GM19395 (cell line): Measurements from ENCODE around the gene DLGAP5.
A peak's percentile ranks its signal among the peaks of the same experiment; 100 is the strongest.

Source experiments
- ATAC-seq: cut with Tn5 transposase; IDR thresholded peaks from one replicate; pipeline ENCODE4 v1.9.1; 2021; ENCODE audit warnings: mild to moderate bottlenecking, moderate library complexity; ENCODE audit not compliant: unreplicated experiment

The DLGAP5 gene

DNA sequence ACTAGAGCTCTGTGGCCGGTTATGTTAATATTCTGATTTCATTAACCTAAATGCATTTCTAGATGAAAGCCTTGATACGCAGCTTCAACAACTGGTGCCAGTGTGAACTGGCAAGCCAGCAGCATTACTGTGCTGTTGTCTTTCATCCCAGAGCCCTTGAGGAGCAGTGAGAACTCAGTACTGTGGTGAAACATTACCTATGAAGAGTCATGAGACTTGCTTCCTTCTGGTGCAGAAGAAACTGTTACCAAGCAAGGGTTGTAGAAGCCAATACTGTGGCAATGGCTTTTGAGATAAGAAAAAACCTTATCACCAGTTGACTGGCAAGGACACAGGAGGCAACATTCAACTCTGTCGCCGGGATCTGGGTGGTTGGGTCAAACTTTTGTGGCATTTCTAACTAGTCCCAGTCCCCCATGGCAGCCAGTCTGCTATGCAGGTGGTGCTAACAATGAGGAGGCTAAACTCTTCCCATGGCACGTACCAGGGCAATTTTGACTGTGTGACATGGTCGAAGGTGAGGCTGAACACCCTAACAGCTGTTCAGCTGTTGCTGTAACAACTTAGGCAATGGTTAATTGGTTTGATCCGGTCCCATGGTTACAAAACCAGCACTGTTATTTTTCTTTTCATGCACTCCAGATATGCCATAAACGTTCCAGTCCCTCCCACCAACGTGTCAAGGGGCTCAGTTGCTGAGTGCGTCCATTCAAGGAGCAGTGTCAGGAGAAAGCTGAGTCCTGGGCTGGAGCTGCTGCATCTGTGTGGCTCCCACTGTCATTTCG, 74.9 kb downstream of the DLGAP5 start:
- ATAC-seq = no peak

DNA sequence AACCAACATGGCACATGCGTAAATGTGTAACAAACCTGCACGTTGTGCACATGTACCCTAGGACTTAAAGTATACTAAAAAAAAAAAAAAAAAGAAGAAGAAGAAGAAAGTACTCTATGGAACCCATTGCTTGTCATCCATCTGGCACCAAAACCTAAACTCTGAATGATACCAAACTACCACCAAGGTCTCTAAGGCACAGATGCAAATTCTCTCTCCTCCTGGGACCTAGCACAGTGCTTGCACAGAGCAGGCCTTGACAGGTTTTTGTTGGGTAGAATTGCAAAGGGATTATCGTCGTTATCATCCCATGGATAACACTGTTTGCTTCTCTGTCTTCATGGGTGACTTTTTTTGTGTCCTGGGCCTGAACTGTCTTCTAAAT, 75.5 kb downstream of the DLGAP5 start:
- ATAC-seq = no peak

DNA sequence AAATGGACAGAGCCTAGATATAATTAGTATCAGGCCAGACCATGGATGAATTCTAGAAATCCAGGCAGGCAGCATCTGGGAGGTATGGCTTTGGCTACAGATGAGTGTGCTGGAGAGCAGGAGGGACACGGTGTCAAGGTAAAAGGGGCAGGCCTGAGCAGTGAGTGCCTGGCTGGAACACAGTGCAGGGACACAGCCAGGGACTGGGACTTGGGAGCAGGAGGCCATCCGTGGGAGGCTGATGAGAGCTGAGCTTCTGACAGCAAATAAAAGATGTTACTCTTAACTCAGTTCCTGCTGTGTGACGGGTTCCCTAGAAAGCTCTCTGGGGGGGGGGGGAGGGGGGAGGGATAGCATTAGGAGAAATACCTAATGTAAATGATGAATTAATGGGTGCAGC, 75.9 kb downstream of the DLGAP5 start:
- no peak for ATAC-seq

DNA sequence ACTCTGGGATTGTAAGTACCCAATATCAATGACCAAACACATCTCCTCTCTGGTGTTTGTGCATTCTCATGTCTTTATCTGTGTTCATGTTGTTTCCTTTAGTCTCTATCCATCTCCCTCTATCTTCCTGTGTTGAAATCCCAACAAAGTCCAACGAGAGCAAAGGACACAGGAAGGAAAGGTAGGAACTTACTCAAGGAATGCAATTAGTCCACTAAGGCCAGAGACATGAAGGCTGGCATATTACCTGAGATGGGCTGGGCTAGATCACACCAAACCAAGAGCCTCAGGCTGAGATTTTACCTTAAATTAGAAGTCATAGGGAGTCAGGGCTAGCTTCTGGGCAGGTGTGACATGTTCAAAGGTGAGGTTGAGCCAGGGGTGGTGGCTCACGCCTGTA, 76.7 kb downstream of the DLGAP5 start:
- no peak for ATAC-seq

DNA sequence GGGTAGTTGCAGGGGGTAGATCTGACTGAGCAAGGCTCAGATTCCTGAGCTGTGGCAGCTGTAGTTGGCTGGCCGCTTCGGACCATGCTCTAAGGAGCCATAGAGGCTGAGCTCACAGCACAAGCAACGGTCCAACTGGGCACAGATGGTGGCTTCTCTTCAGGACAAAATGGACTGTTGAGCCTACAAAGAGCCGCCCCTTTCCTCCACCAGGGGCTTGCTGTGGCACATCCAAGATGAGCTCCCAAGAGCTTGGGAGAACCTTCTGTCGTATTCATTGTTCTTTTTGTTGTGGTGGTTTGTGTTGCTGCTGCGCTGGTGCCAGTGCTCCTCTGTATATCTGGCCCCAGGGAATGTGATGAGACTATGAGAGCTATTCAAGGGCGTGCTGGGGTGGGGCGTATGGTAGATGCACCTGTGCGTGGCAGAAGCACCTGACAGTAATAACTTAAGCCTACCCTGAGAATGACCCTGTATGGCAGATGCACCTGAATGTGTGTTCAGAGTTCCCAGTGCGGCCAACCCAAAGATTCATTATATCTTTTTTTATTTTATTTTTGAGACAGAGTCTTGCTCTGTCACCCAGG, 80.2 kb downstream of the DLGAP5 start:
- no peak for ATAC-seq

DNA sequence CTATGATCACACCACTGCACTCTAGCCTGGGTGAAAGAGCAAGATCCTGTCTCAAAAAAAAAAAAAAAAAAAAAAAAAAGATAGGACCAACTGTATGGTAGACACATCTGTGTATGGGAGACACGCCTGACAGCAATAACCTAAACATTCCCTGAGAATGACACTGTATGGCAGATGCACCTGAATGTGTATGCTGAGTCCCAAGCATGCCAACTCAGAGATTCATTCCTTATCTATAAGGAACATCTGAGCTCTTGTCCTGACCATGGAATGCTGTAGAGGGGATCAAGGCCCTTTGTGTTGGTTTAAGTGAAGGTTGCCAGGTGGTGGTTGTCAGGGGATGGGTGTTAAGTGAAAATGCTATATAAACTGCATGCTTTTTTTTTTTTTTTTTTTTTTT, 81.5 kb downstream of the DLGAP5 start:
- ATAC-seq = no peak

DNA sequence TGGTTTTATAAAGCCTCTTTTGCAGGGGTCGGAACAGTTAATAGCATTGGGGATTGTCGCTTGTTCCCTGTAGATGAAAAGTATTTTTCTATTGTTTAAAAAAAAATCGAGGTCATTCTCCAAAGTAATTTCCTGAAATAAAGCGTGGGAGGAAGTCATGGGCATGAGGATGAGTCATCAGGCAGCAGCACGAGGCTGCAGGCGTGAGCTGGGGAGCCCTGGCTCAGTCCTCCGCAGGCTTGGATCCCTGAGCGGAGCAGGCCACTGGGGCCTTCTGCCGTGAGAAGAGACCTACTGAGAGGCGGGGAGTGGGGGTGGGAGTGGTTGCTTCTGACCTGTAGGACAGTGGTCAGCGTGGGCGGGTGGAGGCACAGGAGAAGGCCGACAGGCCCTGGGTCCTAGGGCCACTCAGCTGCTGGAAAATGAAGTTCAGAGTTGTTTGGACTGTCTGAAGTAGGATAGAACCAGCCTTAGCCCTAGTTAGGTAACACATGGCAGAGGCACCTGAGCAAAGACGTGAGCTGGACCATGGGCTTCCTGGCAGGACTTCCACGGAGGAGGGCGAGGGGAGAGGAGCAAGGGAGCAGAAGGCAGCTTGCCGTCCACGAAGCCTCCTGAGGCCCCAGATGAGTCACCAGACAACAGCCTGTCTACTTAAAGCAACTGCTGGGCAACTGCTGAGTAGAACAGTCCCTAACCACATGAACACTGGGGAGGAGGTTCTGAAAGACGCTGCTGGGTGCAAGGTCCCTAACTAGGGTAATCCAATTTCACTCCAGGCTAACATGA, 83.4 kb downstream of the DLGAP5 start:
- ATAC-seq = no peak

DNA sequence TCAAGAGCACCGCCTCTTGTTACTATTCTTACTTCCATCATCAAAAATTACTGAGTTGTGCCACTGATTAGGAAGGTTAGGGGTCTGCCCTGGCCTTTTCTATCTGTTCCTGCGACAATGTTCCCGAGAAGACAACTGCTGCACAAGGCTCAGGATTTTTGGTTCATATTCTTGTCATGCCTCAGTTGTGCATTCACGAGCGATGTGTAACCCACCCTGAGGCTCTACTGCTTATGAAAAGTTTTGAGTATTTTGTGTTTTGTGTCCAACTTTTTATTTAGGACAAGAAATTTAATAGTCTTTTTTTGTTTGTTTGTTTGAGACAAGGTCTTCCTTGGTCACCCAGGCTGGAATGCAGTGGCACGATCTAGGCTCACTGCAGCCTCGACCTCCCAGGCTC, 85.4 kb downstream of the DLGAP5 start:
- ATAC-seq = no peak

DNA sequence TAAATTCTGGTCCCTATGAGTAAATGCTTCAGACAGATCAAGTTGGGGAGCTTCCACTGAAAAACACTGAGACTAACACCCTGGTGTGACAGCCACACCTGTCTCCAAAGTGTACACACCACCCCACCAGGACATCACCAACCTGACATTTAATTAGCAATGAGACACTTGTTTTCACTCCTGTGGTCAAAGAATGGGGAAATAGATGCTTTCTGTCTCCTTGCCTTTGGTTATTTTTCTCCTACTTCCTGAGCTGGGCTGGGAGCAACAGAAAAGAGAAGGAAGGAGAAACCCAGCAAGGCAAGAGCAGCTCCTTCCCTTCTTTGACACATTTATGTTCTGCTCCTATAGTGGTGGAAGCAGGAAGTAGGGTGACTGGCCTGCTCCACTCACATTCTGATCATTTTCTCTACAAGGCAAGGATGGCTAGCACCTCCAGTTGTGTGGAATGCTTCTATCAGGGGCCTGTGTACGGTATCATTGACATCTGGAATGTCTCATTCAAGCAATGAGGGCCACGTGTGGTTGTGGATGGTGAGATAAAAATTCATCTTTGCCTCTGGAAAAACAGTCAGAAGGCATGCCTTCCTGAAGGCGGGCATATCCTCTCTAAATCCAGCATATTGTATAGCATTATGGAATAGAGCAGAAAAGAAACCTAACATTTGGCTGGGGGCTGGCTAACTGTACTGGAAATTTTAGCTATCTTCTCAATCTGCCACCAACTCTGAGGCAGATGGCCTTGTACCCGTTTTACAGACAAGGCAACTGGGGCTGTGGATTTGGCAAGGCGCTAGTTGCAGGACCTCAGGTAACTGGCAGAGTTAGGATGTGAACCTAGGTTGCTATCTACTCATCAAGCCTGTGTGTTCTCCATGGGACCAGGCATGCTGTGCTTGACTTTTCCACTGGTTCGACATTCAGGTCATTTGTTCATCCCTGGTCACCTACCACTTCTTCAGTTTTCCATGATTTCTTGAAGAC, 87.1 kb downstream of the DLGAP5 start:
- ATAC-seq = no peak

DNA sequence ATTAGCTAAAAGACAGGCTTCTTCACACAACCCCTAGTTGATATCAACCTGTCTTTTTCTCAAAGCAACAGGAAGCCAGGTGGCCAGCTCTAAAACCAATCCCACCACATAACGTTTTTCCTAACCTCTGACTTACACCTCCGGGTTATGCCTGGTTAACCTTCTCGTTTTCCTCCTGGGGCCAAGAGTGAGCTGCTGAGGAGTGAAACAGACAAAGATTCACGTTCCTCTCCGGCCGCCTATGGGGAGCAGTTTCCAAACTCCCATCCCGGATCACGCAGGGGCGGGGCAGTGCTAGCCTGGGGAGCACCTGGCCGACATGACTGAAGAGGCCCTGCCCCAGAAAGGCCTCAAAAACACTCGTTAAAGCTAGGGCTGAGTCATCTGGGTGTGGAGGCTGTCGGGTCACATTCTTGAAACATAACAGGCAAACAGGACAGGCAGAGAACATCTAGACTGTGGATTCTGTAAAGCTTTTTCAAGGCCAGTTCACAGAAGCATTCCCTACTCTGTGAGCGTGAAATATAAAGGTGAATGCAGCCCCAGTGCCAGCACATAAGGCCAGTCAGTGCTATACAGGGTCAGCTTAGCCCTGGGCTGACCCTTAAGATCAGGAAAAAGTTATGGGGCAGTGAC, 88.3 kb downstream of the DLGAP5 start:
- ATAC-seq = peak; percentile 53

DNA sequence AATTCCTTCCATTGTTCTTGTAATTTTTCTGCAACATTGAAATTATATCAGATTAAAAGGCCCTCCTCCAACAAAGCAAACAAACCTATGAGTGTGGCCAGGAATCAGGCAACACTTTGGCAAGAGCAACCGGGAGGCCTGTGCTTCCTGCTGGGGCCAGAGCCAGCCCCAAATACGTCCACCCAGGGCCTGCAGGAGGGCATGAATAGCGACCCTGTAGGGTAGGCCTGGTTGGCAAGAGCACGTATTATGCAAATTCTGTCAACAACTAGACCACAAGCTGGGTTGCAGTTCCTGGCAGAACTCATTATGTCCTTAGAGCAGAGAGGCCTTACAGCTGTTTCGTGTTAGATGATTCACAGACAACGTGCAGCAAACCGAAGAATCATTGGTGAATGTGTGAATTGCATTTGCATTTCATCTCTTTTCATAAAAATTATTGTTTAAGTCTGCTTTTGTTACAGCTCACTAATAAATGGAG, 89.2 kb downstream of the DLGAP5 start:
- peak; percentile 66 for ATAC-seq

DNA sequence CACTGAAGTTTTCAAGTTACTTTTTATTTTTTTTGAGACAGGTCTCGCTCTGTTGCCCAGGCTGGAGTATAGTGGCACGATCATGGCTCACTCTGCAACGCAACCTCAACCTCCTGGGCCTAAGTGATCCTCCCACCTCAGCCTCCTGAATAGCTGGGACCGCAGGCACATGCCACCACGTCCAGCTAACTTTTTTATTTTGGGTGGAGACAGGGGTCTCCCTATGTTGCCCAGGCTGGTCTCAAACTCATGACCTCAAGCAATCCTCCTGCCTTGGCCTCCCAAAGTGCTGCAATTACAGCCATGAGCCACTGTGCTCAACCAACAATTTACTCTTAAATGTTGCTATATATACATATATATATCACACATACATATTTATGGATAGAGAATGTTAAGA, 89.7 kb downstream of the DLGAP5 start:
- no peak for ATAC-seq

DNA sequence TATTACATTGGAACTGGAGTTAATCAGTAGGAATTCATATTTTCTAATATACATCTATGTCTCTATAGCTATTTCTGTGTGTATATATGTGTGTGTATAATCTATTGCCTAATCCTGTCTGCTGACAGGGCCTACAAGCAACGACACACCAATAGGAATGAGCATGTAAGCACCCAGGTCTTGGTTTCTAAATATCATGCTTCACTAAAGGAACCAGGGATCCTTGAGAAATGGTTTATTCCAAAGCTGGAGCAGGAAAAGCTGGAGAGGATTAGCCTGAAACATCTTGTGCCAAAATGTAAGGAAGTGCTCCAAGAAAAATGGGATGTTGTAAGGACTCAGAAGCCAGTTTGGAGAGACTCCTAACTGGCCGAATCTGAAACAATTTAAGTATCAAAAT, 91.6 kb downstream of the DLGAP5 start:
- ATAC-seq = no peak

DNA sequence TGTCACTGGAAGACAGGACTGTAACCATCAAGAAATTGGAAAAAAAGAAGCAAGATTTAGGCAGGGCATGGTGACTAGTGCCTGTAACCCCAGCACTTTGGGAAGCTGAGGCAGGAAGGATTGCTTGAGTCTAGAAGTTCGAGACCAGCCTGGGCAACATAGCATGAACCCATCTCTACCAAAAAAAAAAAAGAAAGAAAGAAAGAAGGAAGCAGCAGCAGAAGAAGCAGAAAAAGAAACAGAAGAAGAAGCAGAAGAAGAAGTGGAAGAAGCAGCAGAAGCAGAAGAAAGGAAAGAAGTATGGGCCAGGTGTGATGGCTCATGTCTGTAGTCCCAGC, 92.9 kb downstream of the DLGAP5 start:
- no peak for ATAC-seq
